ENCODE results near the gene CLSTN2.

The CLSTN2 gene

DNA sequence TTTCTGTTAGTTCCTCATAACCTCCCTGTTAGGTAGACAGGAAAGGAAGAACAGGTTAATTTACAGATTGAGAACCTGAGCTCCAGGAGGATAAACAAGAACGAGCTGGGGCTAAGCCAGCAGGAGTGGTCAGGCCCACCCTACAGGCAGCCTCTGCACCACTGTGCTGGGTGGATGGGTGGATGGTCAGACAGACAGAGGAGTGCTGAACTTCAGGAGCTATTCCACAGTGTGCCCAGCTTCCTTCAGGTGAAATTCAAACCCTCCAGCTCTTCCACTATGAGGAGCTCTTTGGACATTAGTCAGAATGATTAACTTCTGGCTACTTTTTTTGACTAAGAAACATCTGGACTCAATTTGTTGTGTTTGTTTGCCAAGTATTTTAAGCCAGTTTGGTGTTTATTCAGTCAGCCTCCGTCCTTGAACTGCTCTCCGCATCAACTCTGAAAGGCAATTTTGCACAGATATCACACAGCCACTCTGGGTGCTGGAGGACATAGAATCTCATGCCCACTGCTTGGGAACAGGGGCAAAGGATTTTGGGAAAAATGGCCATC, 361.9 kb downstream of the CLSTN2 start:
- DNase-seq = no peak

DNA sequence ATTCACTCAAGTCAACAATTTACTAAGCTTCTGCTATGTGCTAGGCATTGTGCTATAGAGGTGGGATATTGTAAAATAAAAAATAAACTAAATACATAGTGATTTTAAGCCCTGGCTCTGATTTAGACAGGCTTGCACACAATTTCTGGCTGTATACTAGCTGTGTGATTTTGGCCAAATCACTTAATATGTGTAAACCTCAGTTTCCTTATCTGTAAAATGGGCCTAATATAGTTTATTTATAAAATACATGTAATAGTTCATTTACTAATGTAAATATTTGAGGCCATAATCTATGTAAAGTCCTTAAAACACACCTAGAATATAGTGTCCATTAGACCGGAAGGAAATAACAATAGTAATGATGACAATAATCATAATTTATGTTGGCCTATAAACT, 363.1 kb downstream of the CLSTN2 start:
- DNase-seq = no peak

DNA sequence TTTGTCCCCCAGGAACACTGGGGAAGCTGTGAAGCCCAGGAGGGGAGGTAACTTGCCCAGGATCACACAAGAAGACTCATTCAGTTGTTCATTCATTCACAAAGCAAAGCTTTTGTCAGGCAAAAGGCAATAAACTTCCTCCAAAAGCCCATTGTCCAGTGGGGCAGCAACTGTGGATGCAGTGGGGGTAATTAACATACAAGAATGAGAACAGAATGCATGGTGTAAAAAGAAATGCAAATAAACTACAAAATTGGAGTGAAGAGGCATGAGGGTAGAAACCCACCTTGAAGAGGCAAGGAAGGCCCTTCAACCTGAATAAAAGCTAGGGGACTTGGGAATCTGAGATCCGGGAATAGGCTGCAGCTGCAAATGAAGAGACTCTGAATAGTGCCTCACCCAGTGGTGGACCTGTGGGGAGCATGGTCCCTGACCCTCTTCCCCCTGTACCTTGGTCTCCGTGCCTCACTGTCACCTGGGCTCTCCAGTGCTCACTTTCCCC, 363.6 kb downstream of the CLSTN2 start:
- DNase-seq = no peak

DNA sequence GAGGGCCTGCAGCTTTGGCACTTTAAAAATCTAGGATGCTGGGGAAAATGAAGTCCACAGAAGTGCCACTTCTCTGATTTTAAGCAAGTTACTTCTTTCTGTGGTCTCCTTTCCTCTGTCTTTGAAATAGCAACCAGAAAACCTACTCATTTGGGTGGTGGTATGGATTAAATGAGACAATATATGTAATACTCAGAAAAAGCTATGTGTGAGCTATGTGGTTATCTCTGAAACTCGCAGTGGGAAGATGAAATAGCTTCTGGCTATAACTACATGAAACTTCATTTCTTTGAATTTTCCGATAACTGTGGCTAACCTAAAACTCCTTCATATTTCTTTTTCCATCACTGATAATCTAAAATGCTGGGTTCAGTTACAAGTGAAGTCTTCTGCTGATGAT, 368.9 kb downstream of the CLSTN2 start:
- no peak for DNase-seq

DNA sequence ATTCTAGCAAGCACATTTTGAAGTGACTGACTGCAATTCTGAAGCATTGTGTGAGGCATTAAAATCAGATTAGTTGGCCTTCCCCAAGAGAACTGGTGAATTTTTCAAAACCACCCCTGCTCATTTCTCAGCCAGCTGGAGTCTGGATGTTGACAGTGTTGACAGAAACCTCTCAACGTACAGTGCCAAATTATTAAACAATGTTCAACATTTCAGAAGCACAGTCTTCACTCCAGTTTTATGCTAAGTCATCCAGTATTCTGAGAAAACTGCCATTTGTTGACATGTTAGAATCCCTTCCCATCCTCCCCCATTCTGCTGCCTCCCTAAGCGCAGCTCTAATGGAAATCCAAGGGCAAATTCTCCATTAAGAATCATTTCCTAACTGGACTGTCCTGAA, 373.6 kb downstream of the CLSTN2 start:
- no peak for DNase-seq

DNA sequence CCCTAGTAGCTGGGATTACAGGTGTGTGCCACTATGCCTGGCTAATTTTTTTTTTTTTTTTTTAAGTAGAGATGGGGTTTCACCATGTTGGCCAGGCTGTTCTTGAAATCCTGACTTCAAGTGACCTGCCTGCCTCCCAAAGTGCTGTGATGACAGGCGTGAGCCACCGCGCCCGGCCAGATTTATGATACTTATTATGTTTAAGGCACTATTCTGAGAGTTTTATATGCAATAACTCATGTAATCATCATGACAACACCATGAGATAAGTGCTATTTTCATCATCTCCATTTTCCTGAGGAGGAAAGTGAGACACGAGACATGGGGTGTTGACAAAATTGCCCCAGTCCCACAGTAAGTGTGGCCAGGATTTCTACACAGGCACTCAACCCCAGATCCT, 376.4 kb downstream of the CLSTN2 start:
- no peak for DNase-seq

DNA sequence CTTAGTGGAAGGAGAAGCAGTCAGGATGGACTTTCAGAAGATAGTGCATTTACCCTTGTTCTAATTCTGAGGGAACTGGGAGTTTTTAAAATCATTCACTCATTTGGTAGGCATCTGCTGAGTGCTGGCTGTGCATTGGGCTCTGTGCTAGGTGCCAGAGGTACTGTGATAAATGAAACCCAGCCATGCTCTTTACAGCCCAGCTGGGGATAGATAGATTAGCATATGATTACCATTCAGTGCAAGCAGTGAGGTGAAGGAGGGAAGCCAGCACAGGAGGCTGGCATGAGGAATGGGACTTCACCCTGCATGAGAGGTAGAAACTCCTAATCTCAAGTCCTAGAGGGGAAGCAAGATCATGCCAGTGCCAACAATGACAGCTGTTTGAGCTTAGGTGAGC, 381.0 kb downstream of the CLSTN2 start:
- no peak for DNase-seq

DNA sequence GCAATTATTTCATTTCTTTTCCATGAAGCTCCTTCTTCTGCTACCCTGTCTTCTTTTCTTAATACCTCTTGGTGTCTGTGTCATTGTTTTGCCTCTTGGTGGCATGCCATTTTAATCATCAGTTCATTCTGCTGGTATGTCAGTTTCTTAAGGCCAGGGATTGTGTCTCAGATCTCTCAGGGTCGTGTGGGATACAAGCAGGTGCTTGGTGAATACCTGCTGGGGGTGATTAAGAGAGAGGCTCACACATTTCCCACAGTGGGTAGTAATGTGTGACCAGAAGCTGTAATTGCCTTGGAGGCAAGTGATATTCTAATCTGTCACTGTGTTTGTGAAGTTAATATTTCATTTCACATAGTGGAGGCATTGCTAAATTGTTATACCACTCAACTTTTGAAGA, 381.5 kb downstream of the CLSTN2 start:
- no peak for DNase-seq

DNA sequence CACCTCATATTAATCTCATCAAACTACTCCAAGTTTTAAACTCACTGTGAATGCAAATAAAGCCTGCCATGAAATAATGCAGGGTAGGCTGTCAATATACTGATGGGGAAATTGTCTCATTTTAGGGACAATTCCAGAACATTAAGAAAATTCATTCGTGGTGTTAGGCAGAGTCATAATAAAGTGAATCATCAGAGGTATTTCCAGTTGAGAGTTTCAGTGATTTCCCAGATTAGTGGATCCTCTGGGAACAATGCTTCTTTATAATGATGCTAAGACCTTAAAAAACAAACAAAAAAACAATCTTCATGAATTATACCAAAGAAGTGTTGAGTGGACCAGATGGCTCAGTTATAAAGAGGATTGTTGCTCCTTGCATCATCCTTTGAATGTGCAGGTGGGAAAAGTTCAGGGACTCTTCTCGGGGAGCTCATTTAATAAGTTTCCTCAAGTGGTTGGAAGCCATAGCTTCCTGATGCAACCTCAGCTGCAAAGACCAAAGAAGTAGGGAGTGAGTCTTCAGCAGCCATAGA, 381.9 kb downstream of the CLSTN2 start:
- no peak for DNase-seq

DNA sequence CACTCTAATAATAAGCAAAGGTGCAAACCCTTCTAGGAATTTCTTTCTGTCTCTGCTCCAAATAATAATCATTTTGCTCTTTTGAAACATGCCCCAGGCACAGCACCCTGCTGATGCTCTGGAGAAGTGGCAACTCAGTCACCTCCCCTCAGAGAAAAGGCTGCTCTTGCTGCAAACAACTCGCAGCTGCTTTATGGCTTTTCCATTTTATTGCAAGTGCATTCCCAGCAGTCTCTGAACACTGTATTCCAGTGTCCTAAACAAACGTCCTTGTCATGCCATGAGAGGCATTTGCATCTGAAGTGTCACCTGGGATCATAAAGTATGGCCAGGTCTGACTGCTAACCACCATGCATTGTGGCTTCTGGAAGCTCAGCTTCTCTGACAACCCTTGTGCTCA, 384.8 kb downstream of the CLSTN2 start:
- no peak for DNase-seq

DNA sequence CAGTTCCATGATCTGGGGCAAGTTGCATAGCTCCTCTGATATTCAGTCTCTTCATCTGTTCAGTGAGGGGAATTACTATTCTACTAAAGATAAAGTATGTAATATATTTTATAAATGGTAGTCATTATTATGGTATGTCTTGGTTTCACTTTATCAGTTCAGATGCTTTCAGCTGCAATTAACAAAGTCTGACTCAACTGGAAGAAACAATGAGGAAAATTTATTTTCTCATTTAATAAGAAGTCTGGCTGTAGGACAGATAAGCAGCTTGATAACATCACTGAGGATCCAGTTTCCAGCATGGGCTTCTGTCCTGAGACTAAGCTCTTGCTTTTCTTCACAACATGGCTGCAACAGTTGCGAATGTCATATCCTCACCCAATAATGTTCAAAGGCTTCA, 388.6 kb downstream of the CLSTN2 start:
- DNase-seq = no peak

DNA sequence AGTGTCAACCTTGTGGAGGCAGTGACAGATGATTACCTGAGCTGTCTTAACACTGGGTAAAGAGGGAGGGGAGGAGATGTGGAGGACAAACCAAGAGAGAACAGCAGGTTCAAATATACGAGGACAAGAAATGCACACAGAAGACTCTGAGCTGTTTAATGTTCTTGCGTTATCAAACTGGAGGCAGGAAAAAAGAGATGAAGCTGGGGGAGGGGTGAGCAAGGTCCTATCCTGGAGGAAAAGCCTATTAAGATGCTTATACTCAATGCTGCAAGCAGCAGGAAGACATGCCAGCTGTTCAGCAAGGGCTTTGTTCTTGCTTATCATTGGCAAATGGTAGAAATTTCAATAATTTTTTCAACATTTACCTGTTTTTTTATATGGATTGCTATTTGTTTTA, 397.1 kb downstream of the CLSTN2 start:
- DNase-seq = no peak

DNA sequence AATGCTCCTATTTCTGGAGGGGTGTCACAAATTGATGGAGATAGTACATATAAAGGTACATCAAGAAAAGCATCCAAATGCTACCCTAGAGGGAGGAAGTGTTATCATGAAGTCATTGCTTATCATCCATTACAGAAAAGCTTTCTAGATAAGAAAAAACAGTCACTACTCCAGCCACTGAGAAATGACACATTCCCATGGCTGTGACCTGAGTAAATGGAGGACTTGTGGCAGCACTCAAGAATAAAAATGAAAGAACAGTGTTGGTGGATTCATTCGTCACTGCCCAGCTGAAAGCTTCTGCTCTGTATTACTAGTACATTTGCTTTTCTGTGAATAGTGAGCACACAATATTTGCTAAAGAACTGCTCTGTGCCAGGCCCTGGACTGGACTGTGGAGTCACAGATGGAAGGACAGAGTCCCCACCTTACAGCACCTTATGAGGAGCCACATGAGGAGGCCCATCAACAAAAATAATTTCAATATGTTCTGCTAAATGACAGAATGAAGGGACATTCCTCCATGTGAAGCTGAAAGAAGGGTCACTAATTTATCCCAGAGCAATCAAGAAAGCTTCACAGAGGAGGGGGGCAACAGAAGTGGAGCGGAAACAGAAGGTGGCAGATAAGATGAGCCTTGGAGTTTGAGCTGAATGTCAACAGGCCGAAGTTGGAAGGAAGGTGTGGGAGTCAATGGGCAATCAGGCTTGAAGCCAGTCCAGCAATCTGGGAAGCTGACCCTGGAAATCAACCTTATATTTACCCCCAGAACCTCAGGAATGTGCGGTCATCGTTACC, 399.3 kb downstream of the CLSTN2 start:
- no peak for DNase-seq

DNA sequence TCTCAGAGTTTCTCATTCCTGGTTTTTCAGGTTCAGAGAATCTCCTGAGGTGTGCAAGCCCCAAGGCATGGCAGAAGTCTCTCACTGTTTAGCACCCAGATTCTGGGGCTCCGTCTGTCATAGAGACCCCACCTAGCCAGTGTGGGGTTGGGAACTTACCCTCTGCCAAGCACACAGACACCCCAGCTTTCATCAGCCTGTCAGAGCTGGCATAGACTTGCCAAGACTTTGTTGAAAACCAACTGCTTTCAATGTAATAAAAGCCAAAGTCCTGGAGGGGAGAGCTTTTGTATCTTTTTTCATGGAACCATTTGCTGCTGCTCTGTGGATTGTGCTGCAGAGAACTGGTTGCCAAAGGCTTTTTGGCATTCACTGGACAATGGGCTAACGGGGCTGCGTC, 401.5 kb downstream of the CLSTN2 start:
- DNase-seq = no peak

DNA sequence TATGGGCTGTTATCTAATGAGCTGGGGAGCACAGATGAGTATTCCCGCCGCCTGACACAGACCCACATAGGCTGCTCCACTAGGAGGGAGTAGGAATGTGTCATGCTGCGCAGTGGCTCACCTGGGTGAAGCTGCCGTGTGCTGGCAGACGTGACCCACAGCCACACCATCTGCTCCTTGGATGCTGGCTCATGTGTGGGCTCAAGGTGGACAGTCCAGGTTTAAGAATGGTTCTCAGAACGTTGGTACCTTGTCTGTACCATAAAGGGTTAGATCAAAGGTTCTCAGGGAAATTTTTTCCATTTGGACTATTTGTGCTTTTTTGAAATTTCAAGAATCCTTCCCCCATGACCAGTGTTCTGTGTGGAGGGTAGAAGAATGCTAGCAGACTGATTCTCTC, 403.9 kb downstream of the CLSTN2 start:
- DNase-seq = no peak

DNA sequence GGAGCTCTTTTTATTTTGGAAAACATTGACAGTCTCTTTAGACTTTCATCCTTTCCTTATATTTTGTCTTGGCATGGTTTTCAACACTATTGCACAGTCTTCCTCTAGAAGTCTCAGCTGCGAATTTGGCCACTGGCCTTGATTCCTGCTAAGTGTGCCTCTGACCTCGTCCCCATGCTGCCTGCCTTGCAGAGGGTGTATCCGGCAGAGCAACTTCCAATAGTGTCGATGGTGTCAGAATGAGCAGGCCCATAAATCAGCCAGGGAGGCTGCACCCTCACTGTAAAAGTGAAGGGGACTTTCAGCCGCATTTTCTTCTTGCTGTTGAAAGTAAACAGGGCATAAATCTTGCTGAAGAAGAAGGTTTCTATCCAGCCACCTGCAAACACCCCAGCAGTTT, 406.2 kb downstream of the CLSTN2 start:
- DNase-seq = no peak

DNA sequence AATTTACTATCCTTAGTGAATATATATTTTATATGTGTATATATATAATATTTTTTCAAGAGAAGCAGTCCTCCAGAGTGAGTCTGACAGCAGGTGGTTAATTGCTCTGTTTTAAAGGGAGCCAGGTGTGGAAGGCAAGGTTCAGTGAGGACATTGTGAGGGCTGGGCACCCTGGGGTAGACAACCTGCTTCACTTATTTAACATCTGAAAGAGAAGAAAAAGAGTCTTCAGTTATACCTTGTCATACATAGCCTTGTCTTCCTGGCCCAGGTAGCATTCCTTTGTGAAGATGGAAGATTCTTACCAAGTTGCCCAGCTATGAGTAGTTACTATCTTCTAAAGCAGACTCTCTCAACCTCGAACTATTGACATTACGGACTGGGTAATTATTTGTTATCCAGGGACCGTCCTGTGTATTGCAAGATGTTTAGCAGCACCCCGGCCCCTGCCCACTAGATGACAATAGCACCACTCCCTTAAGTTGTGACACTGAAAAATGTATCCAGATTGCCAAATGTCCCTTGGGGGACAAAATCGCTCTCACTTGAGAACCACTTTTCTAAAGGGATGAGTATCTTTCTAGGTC, 406.9 kb downstream of the CLSTN2 start:
- no peak for DNase-seq

DNA sequence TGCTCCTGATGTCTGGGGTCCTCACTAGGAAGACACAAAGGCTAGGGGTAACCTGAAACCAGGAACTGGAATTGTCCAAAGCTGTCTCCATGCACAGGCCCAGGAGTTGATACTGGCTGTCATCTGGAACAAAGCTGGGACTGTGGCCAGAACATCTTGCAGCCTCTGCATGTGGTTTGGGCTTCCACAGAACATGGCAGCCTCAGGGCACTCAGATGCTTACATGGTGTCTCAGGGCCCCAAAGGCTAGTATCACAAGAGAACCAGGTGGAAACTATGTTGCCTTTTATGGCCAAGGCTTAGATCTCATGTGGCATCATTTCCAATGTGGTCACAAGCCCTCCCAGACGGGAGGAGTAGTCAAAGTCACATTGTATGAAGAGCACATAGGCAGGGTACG, 407.7 kb downstream of the CLSTN2 start:
- no peak for DNase-seq

DNA sequence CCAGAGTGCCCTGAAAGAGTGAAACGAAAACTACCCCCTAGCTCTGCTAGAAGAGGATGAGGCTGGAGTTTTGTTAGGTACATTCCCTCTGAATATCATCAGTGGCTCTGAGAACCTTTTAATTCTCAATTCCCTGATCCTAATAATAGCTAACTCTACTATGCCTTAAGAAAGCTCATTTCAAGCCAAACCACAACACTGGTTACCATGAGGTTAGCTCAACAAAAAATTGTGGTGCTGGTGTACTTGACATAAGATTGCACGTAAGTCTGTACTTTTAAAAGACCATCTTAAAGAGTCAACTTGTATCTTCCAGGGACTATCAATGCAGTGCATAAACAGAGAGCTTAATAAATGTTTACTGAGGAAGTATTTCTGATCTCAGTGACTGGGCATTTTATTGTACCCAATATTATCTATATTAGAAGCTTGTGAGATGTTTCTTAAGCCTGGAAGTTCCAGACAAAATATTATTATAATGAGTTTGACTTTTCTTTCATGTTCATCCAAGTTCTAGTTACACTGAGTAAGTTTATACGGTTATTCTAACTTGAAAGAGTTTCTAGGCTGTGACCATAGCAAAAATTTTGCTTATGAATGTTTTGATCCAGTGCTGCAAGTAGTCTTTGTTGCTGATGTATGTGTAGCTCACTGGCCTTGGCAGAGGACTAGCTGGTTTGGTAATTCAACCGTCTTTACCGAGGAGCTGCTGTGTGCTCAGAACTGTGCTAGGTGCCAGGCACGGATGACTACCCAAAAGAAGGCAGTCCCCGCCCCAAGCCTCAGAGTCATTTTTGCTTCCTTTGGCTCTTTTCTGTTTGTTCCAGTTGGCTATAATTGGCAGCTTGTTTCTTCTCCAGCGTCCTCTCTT, 408.5 kb downstream of the CLSTN2 start:
- no peak for DNase-seq

DNA sequence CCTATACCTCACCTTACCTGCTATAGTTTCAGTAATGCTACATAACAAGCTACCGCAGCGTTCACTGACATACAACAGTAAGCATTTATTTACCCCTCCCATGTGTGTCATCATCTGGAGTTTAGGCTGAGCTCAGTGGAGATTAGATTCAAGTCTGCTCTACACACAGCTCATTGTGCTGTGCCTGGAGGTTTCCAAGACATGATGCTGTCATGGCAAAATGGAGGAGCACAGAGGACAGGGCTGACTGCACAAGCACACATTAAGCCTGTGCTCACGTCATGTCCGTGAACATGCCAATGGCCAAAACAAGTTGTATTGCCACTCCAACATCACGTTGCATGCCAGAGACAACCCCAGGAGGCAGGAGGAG, 409.1 kb downstream of the CLSTN2 start:
- DNase-seq = no peak

DNA sequence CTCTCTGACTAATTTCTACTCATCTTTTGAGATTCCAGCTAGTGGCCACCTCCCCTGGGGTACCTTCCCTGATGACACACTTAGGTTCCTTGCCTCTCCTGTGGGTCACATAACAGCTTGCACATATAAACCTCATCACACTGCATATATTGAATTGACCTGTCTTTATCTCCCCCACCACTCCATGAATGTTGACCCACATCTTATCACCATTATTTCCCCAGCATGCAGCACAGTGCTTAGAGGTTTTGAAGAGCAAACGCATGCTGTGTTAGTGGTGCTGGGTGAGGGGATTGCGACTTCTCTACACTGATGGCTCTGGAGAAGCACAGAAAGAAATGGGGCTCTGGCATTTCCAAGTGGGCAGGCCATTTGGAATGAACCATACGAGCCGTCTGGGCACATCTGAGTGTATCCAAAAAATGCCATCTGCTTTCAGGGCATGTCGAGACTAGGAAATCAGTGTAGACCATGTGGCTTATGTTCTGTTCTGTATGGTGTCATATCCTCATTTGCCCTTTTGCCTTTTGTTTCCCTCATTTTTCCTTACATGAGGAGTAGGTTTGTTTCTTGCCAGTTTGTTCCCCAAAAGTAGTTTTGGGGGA, 409.7 kb downstream of the CLSTN2 start:
- no peak for DNase-seq

DNA sequence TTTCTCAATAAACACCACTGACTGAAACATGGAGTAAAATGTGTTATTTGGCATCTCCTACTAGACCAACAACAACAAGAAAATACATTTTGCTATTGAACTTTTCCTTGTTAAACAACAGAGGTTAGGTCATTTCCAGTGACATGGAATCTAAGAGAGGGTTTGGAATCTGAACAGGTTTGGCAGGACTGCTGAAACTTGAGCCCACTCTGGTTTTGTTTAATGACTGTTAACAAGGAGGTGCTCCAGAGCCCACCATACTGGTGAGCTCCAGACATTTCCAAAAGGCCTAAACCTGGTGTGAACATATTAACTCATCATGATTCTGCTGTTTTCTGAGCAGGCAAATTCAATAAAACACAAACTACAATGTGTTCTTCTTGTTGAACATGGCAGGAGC, 412.2 kb downstream of the CLSTN2 start:
- DNase-seq = no peak

DNA sequence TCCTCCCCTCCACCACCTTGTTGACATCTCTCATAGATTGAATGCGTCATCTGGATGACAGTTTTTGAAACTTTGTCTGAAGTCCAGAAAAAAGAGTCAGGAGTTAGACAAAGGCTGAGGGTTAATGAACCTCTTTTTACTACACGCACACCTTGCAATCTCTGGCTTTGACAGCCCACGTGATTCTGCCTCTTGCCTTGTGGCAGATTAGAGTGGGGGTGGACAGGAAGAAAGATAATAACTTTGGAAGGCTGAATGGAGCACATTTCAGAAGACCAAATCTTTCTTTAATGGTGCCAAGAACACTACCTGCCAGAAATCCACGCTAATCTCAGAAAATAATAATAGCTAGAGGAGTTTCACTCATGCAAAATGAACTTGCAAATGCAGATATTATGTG, 415.0 kb downstream of the CLSTN2 start:
- DNase-seq = no peak
